OCI-LY3 (cell line): Measurements from ENCODE around the gene PRR14L.

Experiments
- H2AFZ ChIP-seq: fragments of 200-600, 300-600 bp; shearing (Covaris generic); 2 replicates; pipeline ENCODE4 v1.6.0; 2014; ENCODE audit warnings: antibody characterized with exemption, low read depth, low read length
- H3K27ac ChIP-seq: fragments of 200-600, 300-600 bp; sonication (generic); 2 replicates; pipeline ENCODE4 v1.5.1; 2014; ENCODE audit warnings: mild to moderate bottlenecking, low read length, moderate library complexity, mixed read lengths
- H3K27me3 ChIP-seq: fragments of 200-600, 300-600 bp; sonication (generic); 2 replicates; pipeline ENCODE4 v1.6.1; 2014; ENCODE audit warnings: low read depth, low read length, mixed read lengths
- H3K36me3 ChIP-seq: fragments of 200-600, 300-600 bp; sonication (generic); replicated peaks from 2 replicates; pipeline ENCODE3; 2014; ENCODE audit warnings: low read depth, low read length, mixed read lengths
- H3K4me1 ChIP-seq: fragments of 300-600, 200-600 bp; sonication (generic); 2 replicates; pipeline ENCODE4 v1.6.1; 2014; ENCODE audit warnings: low read length, mixed read lengths
- H3K4me2 ChIP-seq: fragments of 200-600, 300-600 bp; sonication (generic); 2 replicates; pipeline ENCODE4 v1.6.1; 2014; ENCODE audit warnings: low read length, mixed read lengths
- H3K4me3 ChIP-seq: fragments of 300-600, 200-600 bp; sonication (generic); 2 replicates; pipeline ENCODE4 v1.5.1; 2014; ENCODE audit warnings: antibody characterized with exemption, mild to moderate bottlenecking, low read length, moderate library complexity
- H3K79me2 ChIP-seq: fragments of 300-600, 200-600 bp; shearing (Covaris generic); 2 replicates; pipeline ENCODE4 v1.6.1; 2014; ENCODE audit warnings: mild to moderate bottlenecking, low read length, mixed read lengths
- H3K9ac ChIP-seq: fragments of 300-600, 200-600 bp; shearing (Covaris generic); 2 replicates; pipeline ENCODE4 v1.6.0; 2014; ENCODE audit warnings: mild to moderate bottlenecking, low read length, moderate library complexity
- H3K9me3 ChIP-seq: fragments of 200-600, 300-600 bp; shearing (Covaris generic); 2 replicates; pipeline ENCODE4 v1.6.1; 2014; ENCODE audit warnings: low read length, mixed read lengths; ENCODE audit not compliant: insufficient read depth
- H4K20me1 ChIP-seq: fragments of 200-600, 300-600 bp; sonication (generic); 2 replicates; pipeline ENCODE4 v1.6.1; 2016; ENCODE audit warnings: low read length, mixed read lengths; ENCODE audit not compliant: insufficient read depth
- EZH2phosphoT487 ChIP-seq: fragments of 200-600 bp; shearing (Covaris generic); IDR thresholded peaks from 2 replicates; pipeline ENCODE4 v1.6.1; 2018; ENCODE audit warnings: antibody characterized with exemption, mixed run types, low read depth
- TF ChIP-seq, protein P1 (sequence below): fragments of 200-600, 300-600 bp; sonication (generic); IDR thresholded peaks from 2 replicates; pipeline ENCODE4 v1.5.1; 2014; ENCODE audit warnings: antibody characterized with exemption, low read length, low read depth

Gene PRR14L

DNA sequence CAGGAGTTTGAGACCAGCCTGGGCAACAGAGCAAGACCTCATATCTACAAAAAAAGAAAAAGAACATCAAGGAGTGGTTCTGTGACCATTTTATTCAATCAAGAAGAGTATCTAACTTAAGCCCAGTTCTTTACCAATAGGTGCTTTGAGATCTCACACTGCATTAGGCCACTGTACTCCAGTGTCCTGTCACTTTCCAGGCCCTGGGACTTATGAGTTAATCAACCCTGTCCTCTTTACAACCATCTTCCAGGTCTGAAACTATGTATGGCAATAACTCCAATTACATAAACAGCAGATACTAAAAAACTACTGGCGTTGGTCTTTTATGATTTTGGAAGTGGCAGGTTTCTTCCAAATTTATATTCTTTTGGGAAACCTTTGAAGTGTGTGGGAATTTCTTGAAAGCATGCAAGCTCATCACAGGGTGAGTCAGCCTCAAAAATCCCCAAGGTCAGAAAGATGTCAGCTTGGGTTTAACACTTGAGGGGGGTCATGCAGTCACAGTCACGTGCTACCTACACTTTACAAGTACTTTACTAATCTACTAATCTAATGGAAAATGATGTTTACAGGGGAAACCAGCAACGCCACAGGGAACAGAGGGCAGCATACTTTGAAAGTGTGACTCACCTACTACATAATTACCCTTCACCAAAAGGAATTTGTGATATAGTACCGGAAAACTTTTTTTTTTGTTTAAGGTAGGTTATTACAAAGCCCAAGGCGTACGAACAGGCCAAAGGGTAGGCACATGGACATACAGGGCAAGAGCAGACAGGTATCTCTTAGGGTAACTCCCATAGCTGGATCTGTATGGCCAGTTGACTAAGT is 103.5 kb downstream of the PRR14L start:
- TF ChIP-seq, protein P1, sequence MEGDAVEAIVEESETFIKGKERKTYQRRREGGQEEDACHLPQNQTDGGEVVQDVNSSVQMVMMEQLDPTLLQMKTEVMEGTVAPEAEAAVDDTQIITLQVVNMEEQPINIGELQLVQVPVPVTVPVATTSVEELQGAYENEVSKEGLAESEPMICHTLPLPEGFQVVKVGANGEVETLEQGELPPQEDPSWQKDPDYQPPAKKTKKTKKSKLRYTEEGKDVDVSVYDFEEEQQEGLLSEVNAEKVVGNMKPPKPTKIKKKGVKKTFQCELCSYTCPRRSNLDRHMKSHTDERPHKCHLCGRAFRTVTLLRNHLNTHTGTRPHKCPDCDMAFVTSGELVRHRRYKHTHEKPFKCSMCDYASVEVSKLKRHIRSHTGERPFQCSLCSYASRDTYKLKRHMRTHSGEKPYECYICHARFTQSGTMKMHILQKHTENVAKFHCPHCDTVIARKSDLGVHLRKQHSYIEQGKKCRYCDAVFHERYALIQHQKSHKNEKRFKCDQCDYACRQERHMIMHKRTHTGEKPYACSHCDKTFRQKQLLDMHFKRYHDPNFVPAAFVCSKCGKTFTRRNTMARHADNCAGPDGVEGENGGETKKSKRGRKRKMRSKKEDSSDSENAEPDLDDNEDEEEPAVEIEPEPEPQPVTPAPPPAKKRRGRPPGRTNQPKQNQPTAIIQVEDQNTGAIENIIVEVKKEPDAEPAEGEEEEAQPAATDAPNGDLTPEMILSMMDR = no peak
- no peak for TF ChIP-seq EZH2phosphoT487
- no peaks in the 10 kb centered on the region for H3K27me3 ChIP-seq
- peak overlapping the region; percentile 28 for H3K27ac ChIP-seq
- H3K9me3 ChIP-seq = no peaks in the 10 kb centered on the region
- H3K4me2 ChIP-seq = peak overlapping the region; percentile 28
- peaks cover 33% of the 10 kb centered on the region for H3K36me3 ChIP-seq
- no peak overlapping the region for H3K4me3 ChIP-seq
- peaks cover 9% of the 10 kb centered on the region; the same call in 1 of the 2 replicates for H4K20me1 ChIP-seq
- H2AFZ ChIP-seq = no peak overlapping the region
- H3K79me2 ChIP-seq = peaks cover 43% of the 10 kb centered on the region
- H3K4me1 ChIP-seq = peaks cover 34% of the 10 kb centered on the region
- H3K9ac ChIP-seq = no peak overlapping the region

DNA sequence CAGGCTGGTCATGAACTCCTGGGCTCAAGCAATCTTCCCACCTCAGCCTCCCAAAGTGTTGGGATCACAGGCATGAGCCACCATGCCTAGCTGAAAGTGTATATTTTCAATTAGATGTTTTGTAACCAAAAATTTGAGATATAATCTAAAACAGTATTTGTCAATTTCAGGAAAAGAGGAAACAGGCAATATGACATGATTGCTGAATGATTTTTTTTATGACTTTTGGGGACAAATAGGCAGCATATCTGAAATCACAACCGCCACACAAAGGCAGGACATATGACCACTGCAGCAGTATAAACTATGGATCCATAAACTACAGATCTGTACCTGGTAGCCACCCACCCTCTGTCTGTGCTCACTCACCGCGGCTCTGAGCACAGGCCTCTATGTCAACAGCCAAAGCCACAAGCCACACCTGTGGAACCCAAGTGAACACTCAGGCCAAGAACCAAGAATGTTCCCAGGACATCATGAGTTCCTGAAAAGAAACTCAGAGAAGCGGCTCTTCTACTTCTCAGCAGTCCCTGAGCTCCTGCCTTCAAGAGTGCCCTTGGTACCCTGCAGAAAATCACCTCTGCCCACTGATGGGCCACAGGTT is 110.4 kb downstream of the PRR14L start:
- Histone ChIP-seq H3K4me2 (no peak overlapping the region), H3K36me3 (peaks cover 8% of the 10 kb centered on the region), H3K4me3 (no peak overlapping the region), H2AFZ (no peak overlapping the region), H4K20me1 (peaks cover 17% of the 10 kb centered on the region), H3K79me2 (peaks cover 43% of the 10 kb centered on the region), H3K9ac (no peak overlapping the region), H3K9me3 (no peaks in the 10 kb centered on the region), H3K4me1 (peaks cover 8% of the 10 kb centered on the region), H3K27ac (no peak overlapping the region), H3K27me3 (no peaks in the 10 kb centered on the region)
- TF ChIP-seq EZH2phosphoT487 = no peak
- TF ChIP-seq, protein P1 = no peak

DNA sequence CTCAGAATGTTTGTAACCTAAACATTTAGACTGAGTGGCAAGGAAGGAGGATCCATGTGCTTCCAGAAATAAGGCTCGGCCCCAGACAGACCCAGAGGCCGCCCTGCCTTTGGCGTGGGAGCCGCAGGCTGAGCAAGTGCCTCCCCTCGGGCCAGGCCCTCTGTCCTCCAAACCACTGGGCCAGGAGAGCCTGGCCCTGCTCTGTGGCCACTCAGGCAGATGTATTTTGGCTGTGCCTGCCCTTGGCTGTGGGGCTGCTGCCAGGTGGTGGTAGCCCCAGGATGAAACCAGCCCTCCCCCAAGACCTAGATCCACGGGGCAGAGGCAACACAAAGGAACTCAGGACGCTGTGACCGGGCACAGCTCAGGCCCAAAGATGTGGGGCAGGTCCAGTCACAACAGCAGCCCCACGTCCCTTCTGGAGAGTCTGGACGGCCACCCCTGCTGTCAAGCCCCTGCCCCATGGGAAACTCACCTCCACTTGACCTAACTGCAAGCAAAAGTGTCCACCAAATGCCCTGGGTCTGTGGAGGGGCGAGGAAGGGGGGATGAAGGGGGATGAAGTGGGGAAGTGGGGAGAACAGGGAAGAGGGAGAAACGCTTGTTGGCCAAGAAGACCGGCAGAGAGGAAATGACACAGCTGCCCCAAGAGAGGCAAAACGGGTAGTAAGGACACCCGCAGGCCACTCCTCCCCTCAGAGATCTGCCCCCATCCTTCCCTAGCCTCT is 111.9 kb downstream of the PRR14L start:
- TF ChIP-seq EZH2phosphoT487 = no peak
- TF ChIP-seq, protein P1 = no peak
- Histone ChIP-seq H3K4me1 (peaks cover 8% of the 10 kb centered on the region), H3K36me3 (peaks cover 5% of the 10 kb centered on the region), H3K9me3 (no peaks in the 10 kb centered on the region), H3K27me3 (no peaks in the 10 kb centered on the region), H3K4me3 (no peak overlapping the region), H3K4me2 (no peak overlapping the region), H3K9ac (no peak overlapping the region), H3K79me2 (peaks cover 46% of the 10 kb centered on the region), H2AFZ (no peak overlapping the region), H3K27ac (no peak overlapping the region), H4K20me1 (peaks cover 24% of the 10 kb centered on the region)

DNA sequence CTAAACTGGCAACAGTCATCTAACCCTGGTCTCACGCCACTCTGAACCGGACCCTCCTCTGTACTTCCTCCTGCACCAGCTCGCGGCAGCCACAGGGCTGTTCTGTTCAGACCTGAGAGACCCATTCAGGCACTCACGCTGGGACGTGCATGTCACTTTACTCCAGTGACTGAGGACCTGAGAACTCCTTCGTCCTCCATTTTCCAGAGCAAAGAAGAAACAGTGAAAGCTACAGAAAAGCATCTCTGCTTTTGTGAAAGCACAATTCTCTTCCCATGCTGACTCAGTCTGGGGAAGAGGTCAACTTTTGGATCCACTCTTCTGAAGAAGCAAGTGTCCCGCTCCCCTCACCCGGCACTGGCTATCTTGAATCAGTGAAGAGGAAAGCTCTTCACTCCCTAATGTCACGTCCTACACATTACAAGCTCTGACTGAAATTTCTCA is 112.5 kb downstream of the PRR14L start:
- TF ChIP-seq, protein P1 = no peak
- TF ChIP-seq EZH2phosphoT487 = no peak
- Histone ChIP-seq H4K20me1 (peaks cover 27% of the 10 kb centered on the region), H3K27ac (no peak overlapping the region), H3K27me3 (no peaks in the 10 kb centered on the region), H2AFZ (no peak overlapping the region), H3K4me3 (no peak overlapping the region), H3K9me3 (no peaks in the 10 kb centered on the region), H3K36me3 (peaks cover 3% of the 10 kb centered on the region), H3K4me1 (peaks cover 8% of the 10 kb centered on the region), H3K79me2 (peaks cover 51% of the 10 kb centered on the region), H3K9ac (no peak overlapping the region), H3K4me2 (no peak overlapping the region)
